Panc1 (cell line): ENCODE measurements around the gene CNDP1. TPM values are rescaled to one million over a fixed set of nuclear protein-coding genes. Genes with fewer than 3 reads are reported as not detected.
A peak's percentile ranks its signal among the peaks of the same experiment; 100 is the strongest.

Source experiments
- ATAC-seq: fragments of 200-7000 bp; cut with Tn5 transposase; 2 replicates; pipeline ENCODE4 v1.9.1; 2020; ENCODE audit warnings: mild to moderate bottlenecking, moderate library complexity
- BruUV-seq: library from RNA; stranded (reverse); fragments of 400-500 nt; replicated peaks from 2 replicates; lab custom pipeline; 2021; lab: Mats Ljungman, UMichigan
- CTCF ChIA-PET: fragments of 300-600 bp; sonication (Branson Sonifier 250); formaldehyde crosslinking; loops from one replicate; lab custom pipeline; 2022; ENCODE audit warnings: antibody characterized with exemption; lab: Charles Lee
- POLR2A ChIA-PET: fragments of 300-600 bp; sonication (Branson Sonifier 250); formaldehyde crosslinking; loops from one replicate; lab custom pipeline; 2022; ENCODE audit warnings: antibody characterized with exemption; lab: Charles Lee
- DNase-seq: peaks from one replicate; pipeline ENCODE4 v3.0.0-alpha.2; 2010; ENCODE audit warnings: low read depth, low spot score
- H3K27ac ChIP-seq: 2 replicates; pipeline ENCODE4 v1.5.1; 2011; ENCODE audit warnings: mild to moderate bottlenecking, low read length, inconsistent platforms
- H3K27me3 ChIP-seq: fragments of 200-500 bp; sonication (Bioruptor generic); 2 replicates; pipeline ENCODE4 v1.6.0; 2014; ENCODE audit warnings: low read length, inconsistent platforms; ENCODE audit not compliant: control insufficient read depth, insufficient read depth
- H3K36me3 ChIP-seq: fragments of 200-500 bp; sonication (Bioruptor generic); 2 replicates; pipeline ENCODE4 v1.5.1; 2014; ENCODE audit warnings: inconsistent platforms, mild to moderate bottlenecking, low read length, moderate library complexity; ENCODE audit not compliant: control insufficient read depth, insufficient read depth
- H3K4me1 ChIP-seq: 2 replicates; pipeline ENCODE4 v1.5.1; 2011; ENCODE audit warnings: inconsistent platforms, mild to moderate bottlenecking, low read length, moderate library complexity; ENCODE audit not compliant: control insufficient read depth, insufficient read depth
- H3K4me3 ChIP-seq, 2 experiments: 2 replicates each; pipeline ENCODE4 v1.5.1; 2011 to 2012; ENCODE audit warnings: low read depth in 2 of 2, low read length in 2 of 2, mild to moderate bottlenecking in 2 of 2, inconsistent platforms in 1 of 2, moderate library complexity in 1 of 2
- H3K9me3 ChIP-seq: fragments of 200-500 bp; sonication (Bioruptor generic); 2 replicates; pipeline ENCODE4 v1.5.1; 2014; ENCODE audit warnings: low read depth, mild to moderate bottlenecking, inconsistent platforms, low read length, moderate library complexity; ENCODE audit not compliant: control insufficient read depth, insufficient read depth
- POLR2AphosphoS5 ChIP-seq: IDR thresholded peaks from 2 replicates; pipeline ENCODE4 v1.6.1; 2012; ENCODE audit warnings: mild to moderate bottlenecking, low read depth, low read length, moderate library complexity
- SIN3A ChIP-seq: IDR thresholded peaks from 2 replicates; pipeline ENCODE4 v1.6.1; 2012; ENCODE audit warnings: low read depth, mild to moderate bottlenecking, low read length, moderate library complexity, borderline replicate concordance; ENCODE audit not compliant: insufficient read depth
- TCF7L2 ChIP-seq: IDR thresholded peaks from 2 replicates; pipeline ENCODE4 v1.6.1; 2011; ENCODE audit warnings: mild to moderate bottlenecking, low read depth, low read length, inconsistent platforms
- in situ Hi-C: cut with HindIII; loops from 2 replicates; pipeline ENCODE4 v1.10.0; 2016; ENCODE audit warnings: low sequenced_read_pairs, low pct_unique_long_range_greater_than_20kb
- intact Hi-C: fragments of 100-400 bp; cut with micrococcal nuclease; formaldehyde crosslinking; loops from one replicate; pipeline ENCODE4 v1.10.0; 2022; ENCODE audit not compliant: unreplicated experiment
- total RNA-seq: library from RNA; stranded (reverse); gene quantifications from one replicate; pipeline ENCODE4 v1.2.1, GENCODE V29; 2021; ENCODE audit not compliant: unreplicated experiment
- TF ChIP-seq, protein P1 (sequence below), 2 experiments: IDR thresholded peaks; 2 replicates each; pipeline ENCODE4 v1.6.1; 2011 to 2012; ENCODE audit warnings: low read depth in 2 of 2, control low read depth in 1 of 2, low read length in 1 of 2, mild to moderate bottlenecking in 1 of 2, moderate library complexity in 1 of 2; ENCODE audit not compliant: insufficient read depth in 1 of 2
- TF ChIP-seq, protein P2 (sequence below): fragments of 450-650 bp; IDR thresholded peaks from 2 replicates; pipeline ENCODE4 v1.5.1; 2017; ENCODE audit warnings: mild to moderate bottlenecking

Gene CNDP1
- total RNA-seq, 1 experiment from 2014 or later = not detected

DNA sequence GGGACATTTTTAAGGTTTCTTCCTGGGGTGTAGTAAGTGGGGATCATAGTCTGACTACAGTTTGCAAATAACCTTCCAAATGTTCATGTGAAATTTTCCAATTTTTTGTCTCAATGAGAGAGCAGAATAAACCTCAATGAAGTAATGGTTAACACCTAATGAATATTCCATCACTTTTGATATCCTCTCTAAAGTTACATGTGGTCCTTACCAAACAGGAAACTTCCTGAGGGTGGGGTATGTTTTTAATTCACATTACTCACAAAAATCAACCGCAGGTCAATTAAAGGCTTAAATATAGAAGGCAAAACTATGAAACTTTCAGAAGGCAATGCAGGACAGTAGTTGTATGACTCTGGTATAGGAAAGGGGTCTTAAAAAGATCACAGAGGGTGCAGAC lies 76.6 kb downstream of the CNDP1 start:
- TF ChIP-seq POLR2AphosphoS5 (no peak), TCF7L2 (no peak), SIN3A (no peak)
- TF ChIP-seq, protein P1, sequence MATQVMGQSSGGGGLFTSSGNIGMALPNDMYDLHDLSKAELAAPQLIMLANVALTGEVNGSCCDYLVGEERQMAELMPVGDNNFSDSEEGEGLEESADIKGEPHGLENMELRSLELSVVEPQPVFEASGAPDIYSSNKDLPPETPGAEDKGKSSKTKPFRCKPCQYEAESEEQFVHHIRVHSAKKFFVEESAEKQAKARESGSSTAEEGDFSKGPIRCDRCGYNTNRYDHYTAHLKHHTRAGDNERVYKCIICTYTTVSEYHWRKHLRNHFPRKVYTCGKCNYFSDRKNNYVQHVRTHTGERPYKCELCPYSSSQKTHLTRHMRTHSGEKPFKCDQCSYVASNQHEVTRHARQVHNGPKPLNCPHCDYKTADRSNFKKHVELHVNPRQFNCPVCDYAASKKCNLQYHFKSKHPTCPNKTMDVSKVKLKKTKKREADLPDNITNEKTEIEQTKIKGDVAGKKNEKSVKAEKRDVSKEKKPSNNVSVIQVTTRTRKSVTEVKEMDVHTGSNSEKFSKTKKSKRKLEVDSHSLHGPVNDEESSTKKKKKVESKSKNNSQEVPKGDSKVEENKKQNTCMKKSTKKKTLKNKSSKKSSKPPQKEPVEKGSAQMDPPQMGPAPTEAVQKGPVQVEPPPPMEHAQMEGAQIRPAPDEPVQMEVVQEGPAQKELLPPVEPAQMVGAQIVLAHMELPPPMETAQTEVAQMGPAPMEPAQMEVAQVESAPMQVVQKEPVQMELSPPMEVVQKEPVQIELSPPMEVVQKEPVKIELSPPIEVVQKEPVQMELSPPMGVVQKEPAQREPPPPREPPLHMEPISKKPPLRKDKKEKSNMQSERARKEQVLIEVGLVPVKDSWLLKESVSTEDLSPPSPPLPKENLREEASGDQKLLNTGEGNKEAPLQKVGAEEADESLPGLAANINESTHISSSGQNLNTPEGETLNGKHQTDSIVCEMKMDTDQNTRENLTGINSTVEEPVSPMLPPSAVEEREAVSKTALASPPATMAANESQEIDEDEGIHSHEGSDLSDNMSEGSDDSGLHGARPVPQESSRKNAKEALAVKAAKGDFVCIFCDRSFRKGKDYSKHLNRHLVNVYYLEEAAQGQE (IDR thresholded peaks at IDR 0.05; ENCODE audit: insufficient read depth in 1 of 2, low read depth in 2 of 2, low read length in 1 of 2) = no peak
- TF ChIP-seq, protein P2, sequence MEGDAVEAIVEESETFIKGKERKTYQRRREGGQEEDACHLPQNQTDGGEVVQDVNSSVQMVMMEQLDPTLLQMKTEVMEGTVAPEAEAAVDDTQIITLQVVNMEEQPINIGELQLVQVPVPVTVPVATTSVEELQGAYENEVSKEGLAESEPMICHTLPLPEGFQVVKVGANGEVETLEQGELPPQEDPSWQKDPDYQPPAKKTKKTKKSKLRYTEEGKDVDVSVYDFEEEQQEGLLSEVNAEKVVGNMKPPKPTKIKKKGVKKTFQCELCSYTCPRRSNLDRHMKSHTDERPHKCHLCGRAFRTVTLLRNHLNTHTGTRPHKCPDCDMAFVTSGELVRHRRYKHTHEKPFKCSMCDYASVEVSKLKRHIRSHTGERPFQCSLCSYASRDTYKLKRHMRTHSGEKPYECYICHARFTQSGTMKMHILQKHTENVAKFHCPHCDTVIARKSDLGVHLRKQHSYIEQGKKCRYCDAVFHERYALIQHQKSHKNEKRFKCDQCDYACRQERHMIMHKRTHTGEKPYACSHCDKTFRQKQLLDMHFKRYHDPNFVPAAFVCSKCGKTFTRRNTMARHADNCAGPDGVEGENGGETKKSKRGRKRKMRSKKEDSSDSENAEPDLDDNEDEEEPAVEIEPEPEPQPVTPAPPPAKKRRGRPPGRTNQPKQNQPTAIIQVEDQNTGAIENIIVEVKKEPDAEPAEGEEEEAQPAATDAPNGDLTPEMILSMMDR = no peak
- Histone ChIP-seq H3K27me3 (no peaks in the 10 kb centered on the region), H3K36me3 (no peaks in the 10 kb centered on the region), H3K27ac (no peak overlapping the region), H3K4me1 (peaks cover 2% of the 10 kb centered on the region; the same call in 1 of the 2 replicates), H3K9me3 (peaks cover 9% of the 10 kb centered on the region; the same call in 1 of the 2 replicates), H3K4me3 (no peak overlapping the region)
- no TSS peak for BruUV-seq
- ATAC-seq (no peak), DNase-seq (no peak)
- in situ Hi-C loops = no loop called here
- intact Hi-C loops = no loop called here
- ChIA-PET CTCF (no interaction called here), POLR2A (no interaction called here)

DNA sequence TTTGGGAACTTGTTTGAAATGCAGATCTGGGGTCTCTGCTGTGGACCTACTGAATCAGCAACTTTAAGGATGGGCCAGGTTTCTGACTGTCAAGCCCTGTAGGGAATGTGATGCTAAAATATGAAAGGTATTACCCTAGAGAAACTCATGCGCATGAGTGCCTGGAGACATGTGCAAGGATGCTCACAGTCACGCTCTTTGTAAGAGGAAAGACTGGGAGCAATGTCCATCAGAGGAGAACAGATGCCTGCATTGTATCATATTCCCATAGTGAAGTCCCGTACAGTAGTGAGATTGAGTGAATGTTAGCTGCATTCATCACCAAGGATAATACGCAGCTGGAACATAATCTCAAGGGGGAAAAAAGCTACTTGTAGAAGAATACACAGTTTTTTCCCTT lies 77.5 kb downstream of the CNDP1 start:
- POLR2A ChIA-PET = no interaction called here
- BruUV-seq = TSS peak; percentile 3
- peaks cover 9% of the 10 kb centered on the region; the same call in 1 of the 2 replicates for H3K9me3 ChIP-seq
- intact Hi-C loops = no loop called here
- no peak for ATAC-seq
- H3K4me1 ChIP-seq = peaks cover 7% of the 10 kb centered on the region
- no peak overlapping the region for H3K4me3 ChIP-seq
- no peak for TF ChIP-seq TCF7L2
- TF ChIP-seq, protein P1 (IDR thresholded peaks at IDR 0.05; ENCODE audit: insufficient read depth in 1 of 2, low read depth in 2 of 2, low read length in 1 of 2) = no peak
- TF ChIP-seq SIN3A = no peak
- in situ Hi-C loops = no loop called here
- no peaks in the 10 kb centered on the region for H3K36me3 ChIP-seq
- H3K27ac ChIP-seq = no peak overlapping the region
- no peak for DNase-seq
- H3K27me3 ChIP-seq = no peaks in the 10 kb centered on the region
- CTCF ChIA-PET = no interaction called here
